Upper lobe of left lung (tissue), 4 donors: Measurements from ENCODE around the gene ATP13A2.

Experiments used
- CTCF ChIP-seq, 6 experiments: fragments of 450-650 bp in 4 of 6; fragments of 200-600 bp in 2 of 6; sonication (generic) in 2 of 6; IDR thresholded peaks; one replicate each; pipeline ENCODE4 v1.5.1; 2016 to 2019; ENCODE audit warnings: antibody characterized with exemption in 6 of 6
- EP300 ChIP-seq, 4 donors: sonication (generic); formaldehyde crosslinking; IDR thresholded peaks; one replicate each; pipeline ENCODE4 v1.5.1; 2017; ENCODE audit warnings: antibody characterized with exemption in 4 of 4, control low read depth in 2 of 4
- POLR2A ChIP-seq, 4 donors: fragments of 450-650 bp; IDR thresholded peaks; one replicate each; pipeline ENCODE4 v1.5.1; 2016 to 2017; ENCODE audit warnings: antibody characterized with exemption in 4 of 4, mild to moderate bottlenecking in 2 of 4
- POLR2AphosphoS5 ChIP-seq, 2 donors: sonication (generic); formaldehyde crosslinking; IDR thresholded peaks; one replicate each; pipeline ENCODE4 v1.5.1; 2017; ENCODE audit warnings: antibody characterized with exemption in 2 of 2

GRCh38 chr1:17046334-17046657 is 34.6 kb upstream of the ATP13A2 start:
- no peak for TF ChIP-seq CTCF (IDR thresholded peaks at IDR 0.05)
- TF ChIP-seq POLR2AphosphoS5 (IDR thresholded peaks at IDR 0.05): no peak
- no peak for TF ChIP-seq EP300 (IDR thresholded peaks at IDR 0.05)
- TF ChIP-seq POLR2A (IDR thresholded peaks at IDR 0.05): no peak
